PC-9 (cell line): ENCODE data around the gene FHIP1B. TPM values are rescaled to one million over a fixed set of nuclear protein-coding genes. Genes with fewer than 3 reads are reported as not detected.

Experiments used
- BruUV-seq: library from RNA; stranded (reverse); fragments of 400-500 nt; replicated peaks from 2 replicates; lab custom pipeline; 2021; lab: Mats Ljungman, UMichigan
- CTCF ChIA-PET: fragments of 300-600 bp; sonication (Branson Sonifier 250); formaldehyde crosslinking; loops from one replicate; lab custom pipeline; 2022; ENCODE audit warnings: antibody characterized with exemption; lab: Charles Lee
- POLR2A ChIA-PET: fragments of 300-600 bp; sonication (Branson Sonifier 250); formaldehyde crosslinking; loops from one replicate; lab custom pipeline; 2022; ENCODE audit warnings: antibody characterized with exemption; ENCODE audit not compliant: unreplicated experiment; lab: Charles Lee
- DNase-seq, 2 experiments: peaks; one replicate each; pipeline versions ENCODE4 v3.0.0 to v3.0.0-alpha.2; 2015 to 2022; ENCODE audit warnings: mixed read lengths in 1 of 2
- H2AFZ ChIP-seq: fragments of 200-600 bp; sonication (generic); 2 replicates; pipeline ENCODE4 v1.8.1; 2017; ENCODE audit warnings: antibody characterized with exemption
- H3F3A ChIP-seq: fragments of 200-600 bp; sonication (generic); 2 replicates; pipeline ENCODE4 v1.8.1; 2017; ENCODE audit warnings: antibody characterized with exemption, mild to moderate bottlenecking, low read depth; ENCODE audit not compliant: insufficient read depth
- H3K27ac ChIP-seq: fragments of 200-600 bp; sonication (generic); 2 replicates; pipeline ENCODE4 v1.6.1; 2016; ENCODE audit warnings: mixed run types
- H3K27me3 ChIP-seq: fragments of 200-600 bp; sonication (generic); 2 replicates; pipeline ENCODE4 v1.6.1; 2016; ENCODE audit warnings: low read depth, mixed run types; ENCODE audit not compliant: insufficient read depth
- H3K36me3 ChIP-seq: fragments of 200-600 bp; sonication (generic); 2 replicates; pipeline ENCODE4 v1.6.1; 2016; ENCODE audit warnings: low read depth, mixed run types
- H3K4me1 ChIP-seq: fragments of 200-600 bp; sonication (generic); replicated peaks from 2 replicates; pipeline ENCODE4 v1.6.1; 2016; ENCODE audit warnings: mixed run types; ENCODE audit not compliant: insufficient read depth
- H3K4me2 ChIP-seq: fragments of 200-600 bp; sonication (generic); 2 replicates; pipeline ENCODE4 v1.6.1; 2017; ENCODE audit warnings: mixed run types
- H3K4me3 ChIP-seq: fragments of 200-600 bp; sonication (generic); 2 replicates; pipeline ENCODE4 v1.6.1; 2016; ENCODE audit warnings: mixed run types
- H3K79me2 ChIP-seq: fragments of 200-600 bp; sonication (generic); 2 replicates; pipeline ENCODE4 v1.6.1; 2017; ENCODE audit warnings: low read depth, mixed run types
- H3K9me2 ChIP-seq: fragments of 200-600 bp; sonication (generic); 2 replicates; pipeline ENCODE4 v1.8.1; 2017; ENCODE audit warnings: mild to moderate bottlenecking; ENCODE audit not compliant: insufficient read depth
- H3K9me3 ChIP-seq: fragments of 200-600 bp; sonication (generic); 2 replicates; pipeline ENCODE4 v1.8.1; 2016; ENCODE audit warnings: low read depth; ENCODE audit not compliant: insufficient read depth
- H4K20me1 ChIP-seq: fragments of 200-600 bp; sonication (generic); 2 replicates; pipeline ENCODE4 v1.8.1; 2017; ENCODE audit not compliant: insufficient read depth
- CTCF ChIP-seq: fragments of 200-600 bp; sonication (generic); conservative IDR thresholded peaks from 2 replicates; pipeline ENCODE4 v1.6.1; 2017; ENCODE audit warnings: mixed run types, antibody characterized with exemption, mild to moderate bottlenecking, moderate library complexity
- EZH2 ChIP-seq: fragments of 200-600 bp; sonication (generic); IDR thresholded peaks from 2 replicates; pipeline ENCODE4 v1.8.0; 2017; ENCODE audit warnings: antibody characterized with exemption, low read depth
- intact Hi-C: fragments of 100-400 bp; cut with micrococcal nuclease; formaldehyde crosslinking; loops from one replicate; pipeline ENCODE4 v1.10.0; 2022; ENCODE audit not compliant: unreplicated experiment
- total RNA-seq: library from RNA; stranded (reverse); gene quantifications from 2 replicates; pipeline ENCODE4 v1.2.3, GENCODE V29; 2021

Gene FHIP1B
- total RNA-seq, 1 experiment from 2014 or later, result 21.5 TPM

DNA sequence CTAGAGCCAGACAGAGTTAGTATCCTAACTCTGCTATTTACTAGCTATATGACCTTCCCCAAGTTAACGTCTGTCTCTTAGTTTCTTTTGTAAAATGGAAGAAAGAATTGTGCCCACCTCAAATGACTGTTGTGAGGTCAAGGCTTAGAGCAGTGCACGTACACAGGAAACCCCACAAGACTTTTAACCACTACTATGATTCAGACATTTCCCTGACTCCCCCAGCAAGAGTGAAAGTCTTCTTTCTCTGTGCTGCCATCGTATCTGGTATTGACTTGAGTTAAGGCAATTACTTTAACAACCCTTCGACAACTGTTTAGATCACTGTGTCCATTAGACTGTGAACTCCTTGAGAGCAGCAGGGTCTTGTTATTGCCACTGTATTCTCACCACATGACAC is 38.0 kb downstream of the FHIP1B start:
- Histone ChIP-seq H3F3A (no peaks in the 10 kb centered on the region), H3K4me3 (no peak overlapping the region), H3K9me3 (no peaks in the 10 kb centered on the region), H2AFZ (no peak overlapping the region), H3K27me3 (no peaks in the 10 kb centered on the region), H3K9me2 (no peaks in the 10 kb centered on the region), H3K36me3 (no peaks in the 10 kb centered on the region), H3K4me2 (no peak overlapping the region), H4K20me1 (no peaks in the 10 kb centered on the region), H3K4me1 (no peaks in the 10 kb centered on the region), H3K27ac (no peak overlapping the region), H3K79me2 (no peaks in the 10 kb centered on the region)
- intact Hi-C loops, result no loop called here
- no peak for DNase-seq
- ChIA-PET CTCF (no interaction called here), POLR2A (no interaction called here)
- TF ChIP-seq CTCF (no peak), EZH2 (no peak)
- BruUV-seq, result no TSS peak

- ChIA-PET POLR2A (no interaction called here), CTCF (no interaction called here)
- TF ChIP-seq EZH2, result no peak
- TF ChIP-seq CTCF, result no peak
- H3K79me2 ChIP-seq, result no peaks in the 10 kb centered on the region
- no peaks in the 10 kb centered on the region for H3F3A ChIP-seq
- H3K27ac ChIP-seq, result no peak overlapping the region
- no TSS peak for BruUV-seq
- H3K4me2 ChIP-seq, result no peak overlapping the region
- no peaks in the 10 kb centered on the region for H3K36me3 ChIP-seq
- no peak for DNase-seq
- no peaks in the 10 kb centered on the region for H3K4me1 ChIP-seq
- no peaks in the 10 kb centered on the region for H3K27me3 ChIP-seq
- intact Hi-C loops, result no loop called here
- no peaks in the 10 kb centered on the region for H4K20me1 ChIP-seq
- no peaks in the 10 kb centered on the region for H3K9me2 ChIP-seq
- H2AFZ ChIP-seq, result no peak overlapping the region
- no peak overlapping the region for H3K4me3 ChIP-seq
- no peaks in the 10 kb centered on the region for H3K9me3 ChIP-seq
Observed at GRCh38 chr11:6194065-6194581, 40.3 kb downstream of the FHIP1B start.

DNA sequence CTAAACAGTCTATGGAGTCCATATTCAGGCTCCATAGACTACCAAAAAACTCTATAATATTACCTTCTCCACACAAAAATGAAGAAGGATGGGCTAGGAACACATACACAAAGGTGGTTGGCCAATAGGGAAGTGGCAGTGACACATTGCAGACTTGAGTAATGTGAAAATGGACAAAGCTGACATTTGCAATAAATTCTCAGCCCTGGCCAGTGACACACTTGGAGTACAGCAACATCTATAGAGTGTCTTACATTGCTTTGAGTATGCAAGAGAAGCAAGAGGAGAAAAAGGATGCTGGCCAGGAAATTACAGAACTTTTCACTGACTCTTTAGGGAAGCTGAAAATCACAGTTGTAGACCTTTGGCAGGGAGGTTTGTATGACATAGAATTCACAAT is 42.7 kb downstream of the FHIP1B start:
- H3K4me1 ChIP-seq, result no peaks in the 10 kb centered on the region
- ChIA-PET POLR2A (interaction anchor here (0.6 kb wide), 1 partner anchor 41 kb away, joined by 4 read pairs; no protein-coding TSS in a partner anchor), CTCF (no interaction called here)
- H3K4me2 ChIP-seq, result no peak overlapping the region
- H3F3A ChIP-seq, result no peaks in the 10 kb centered on the region
- no peak overlapping the region for H2AFZ ChIP-seq
- H3K9me3 ChIP-seq, result no peaks in the 10 kb centered on the region
- H3K36me3 ChIP-seq, result no peaks in the 10 kb centered on the region
- no peaks in the 10 kb centered on the region for H4K20me1 ChIP-seq
- no peak overlapping the region for H3K4me3 ChIP-seq
- TF ChIP-seq CTCF, result no peak
- TF ChIP-seq EZH2, result no peak
- no peaks in the 10 kb centered on the region for H3K79me2 ChIP-seq
- no peak for DNase-seq
- intact Hi-C loops, result no loop called here
- no peaks in the 10 kb centered on the region for H3K9me2 ChIP-seq
- H3K27ac ChIP-seq, result no peak overlapping the region
- no TSS peak for BruUV-seq
- no peaks in the 10 kb centered on the region for H3K27me3 ChIP-seq
